IPS-18c (cell line): ENCODE data around the gene PPA1.
"Not testable (repeated sequence)": the region's sequence is repeated elsewhere in the genome, so short reads cannot be mapped to it uniquely, and the experiment has no call there.

Source experiments
- H3K4me3 ChIP-seq: 2 replicates; pipeline ENCODE4 v1.7.0; 2013; ENCODE audit warnings: low read depth, mild to moderate bottlenecking, low read length, moderate library complexity; ENCODE audit not compliant: insufficient read depth
- H3K9me3 ChIP-seq: one replicate; pipeline ENCODE4 v1.6.1; 2013; ENCODE audit warnings: mild to moderate bottlenecking, low read length, moderate library complexity; ENCODE audit not compliant: control insufficient read depth, insufficient read depth

Gene PPA1

DNA sequence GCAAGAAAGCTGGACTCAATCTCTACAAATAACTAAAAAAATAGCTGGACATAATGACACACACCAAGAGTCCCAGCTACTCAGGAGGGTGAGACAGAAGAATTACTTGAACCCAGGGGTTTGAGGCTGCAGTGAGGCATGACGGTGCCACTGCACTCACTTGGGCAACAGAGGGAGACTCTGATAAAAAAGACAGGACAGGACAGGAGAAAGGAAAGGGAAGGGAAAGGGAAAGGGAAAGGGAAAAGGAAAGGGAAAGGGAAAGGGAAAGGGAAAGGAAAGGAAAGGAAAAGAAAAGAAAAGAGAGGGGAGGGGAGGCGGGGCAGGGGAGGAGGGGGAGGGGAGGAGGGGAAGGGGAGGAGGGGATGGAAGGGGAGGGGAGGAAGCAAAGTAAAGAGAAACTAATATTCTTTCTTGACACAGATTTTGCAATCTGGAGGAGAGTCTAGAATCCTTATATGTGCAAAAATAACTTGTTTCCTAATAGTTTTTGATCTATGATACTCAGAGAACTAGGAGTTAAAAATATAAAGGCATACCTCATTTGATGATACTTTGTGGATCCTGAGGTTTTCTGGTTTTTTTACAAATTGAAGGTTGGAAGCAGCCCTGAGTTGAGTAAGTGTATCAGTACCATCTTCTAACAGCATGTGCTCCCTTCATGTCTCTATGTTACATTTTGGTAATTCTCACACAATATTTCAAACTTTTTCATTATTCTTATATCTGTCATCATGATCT lies 70.9 kb downstream of the PPA1 start:
- Histone ChIP-seq H3K9me3 (no peaks in the 10 kb centered on the region), H3K4me3 (no peak overlapping the region)

DNA sequence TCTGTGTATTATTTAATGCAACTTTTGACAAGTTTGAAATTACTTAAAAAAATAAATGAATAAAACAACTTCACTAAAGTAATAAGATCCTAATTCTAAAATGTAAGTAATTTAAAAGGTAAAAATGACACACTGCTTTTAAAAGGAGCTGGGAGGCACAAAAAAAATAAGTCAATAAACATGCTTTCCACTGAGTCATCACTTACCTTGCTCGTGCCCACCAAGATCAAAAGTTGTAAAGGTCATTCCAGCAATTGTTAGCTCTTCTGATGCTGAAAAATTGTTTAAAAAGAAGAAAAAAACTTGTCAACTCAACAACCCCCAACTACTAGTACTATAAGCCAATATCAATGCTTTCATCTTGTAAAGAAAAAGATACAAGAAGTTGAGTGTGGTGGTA lies 72.4 kb downstream of the PPA1 start:
- Histone ChIP-seq H3K4me3 (no peak overlapping the region), H3K9me3 (no peaks in the 10 kb centered on the region)

DNA sequence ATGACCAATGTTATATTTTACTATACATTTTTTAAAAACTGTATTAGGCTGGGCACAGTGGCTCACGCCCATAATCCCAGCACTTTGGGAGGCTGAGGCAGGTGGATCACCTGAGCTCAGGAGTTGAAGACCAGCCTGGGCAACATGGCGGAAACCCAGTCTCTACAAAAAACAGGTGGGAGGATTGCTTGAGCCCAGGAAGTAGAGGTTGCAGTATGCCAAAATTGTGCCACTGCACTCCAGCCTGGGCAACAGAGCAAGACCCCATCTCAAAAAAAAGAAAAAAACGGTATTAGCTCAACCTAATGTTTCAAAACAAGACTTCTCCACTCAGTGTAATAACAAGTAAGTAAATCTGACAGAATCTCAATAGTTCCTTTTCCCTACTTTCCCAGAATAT lies 73.9 kb downstream of the PPA1 start:
- not testable (repeated sequence) for H3K9me3 ChIP-seq, H3K4me3 ChIP-seq

DNA sequence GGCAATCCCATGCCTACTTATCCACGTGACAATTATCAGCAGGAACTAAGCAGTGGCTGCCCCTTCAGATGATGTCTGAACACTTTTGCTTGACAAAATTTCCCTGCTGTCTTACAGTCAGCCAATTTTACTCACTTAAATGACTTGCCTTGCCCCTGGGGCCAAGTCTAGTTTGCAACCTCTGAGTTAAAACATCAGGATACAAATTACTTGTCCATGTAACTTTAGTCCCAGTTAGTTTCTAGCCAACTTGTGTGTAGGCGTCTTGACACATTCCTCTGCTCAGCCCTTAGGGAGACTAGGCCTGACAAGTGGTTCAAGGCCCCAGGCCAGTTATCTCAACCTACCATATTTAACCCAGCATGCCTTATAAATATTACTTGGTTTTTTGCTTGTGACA lies 75.1 kb downstream of the PPA1 start:
- Histone ChIP-seq H3K4me3 (no peak overlapping the region), H3K9me3 (no peaks in the 10 kb centered on the region)

DNA sequence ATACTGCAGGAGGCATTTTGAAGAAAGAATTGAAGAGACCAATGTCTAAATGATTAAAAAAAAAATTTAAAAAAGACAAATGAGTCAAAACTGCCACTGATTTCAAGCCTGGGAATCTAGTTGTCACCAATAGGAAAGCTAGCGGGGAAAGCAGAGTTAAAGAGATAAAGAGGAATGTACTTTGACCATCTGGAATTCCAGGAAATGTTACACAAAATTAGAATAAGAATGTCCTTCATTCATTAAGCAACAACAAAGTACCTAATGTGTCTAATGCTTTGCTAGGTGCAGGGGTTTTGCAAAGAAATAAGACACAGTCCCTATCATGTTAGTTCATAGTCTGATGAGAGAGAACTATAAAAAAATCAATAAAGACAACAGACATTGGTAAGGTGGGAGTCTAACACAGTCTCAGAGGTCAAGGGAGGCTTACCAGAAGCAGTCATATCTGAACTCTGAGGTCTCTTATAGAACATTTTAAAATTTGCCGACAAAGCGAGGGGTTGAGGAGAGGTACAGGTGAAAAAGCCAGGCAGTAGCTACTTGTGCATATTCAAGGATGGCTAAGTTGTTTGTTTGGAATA lies 77.9 kb downstream of the PPA1 start:
- H3K4me3 ChIP-seq, result no peak overlapping the region
- H3K9me3 ChIP-seq, result no peaks in the 10 kb centered on the region
